Kidney capillary endothelial cell (primary cell): ENCODE measurements around the gene CYP2C9.
"Not testable (repeated sequence)": the region's sequence is repeated elsewhere in the genome, so short reads cannot be mapped to it uniquely, and the experiment has no call there.

ENCODE experiments used
- DNase-seq: peaks from one replicate; pipeline ENCODE4 v3.0.0-alpha.2; 2018; ENCODE audit warnings: low spot score

CYP2C9 gene

DNA sequence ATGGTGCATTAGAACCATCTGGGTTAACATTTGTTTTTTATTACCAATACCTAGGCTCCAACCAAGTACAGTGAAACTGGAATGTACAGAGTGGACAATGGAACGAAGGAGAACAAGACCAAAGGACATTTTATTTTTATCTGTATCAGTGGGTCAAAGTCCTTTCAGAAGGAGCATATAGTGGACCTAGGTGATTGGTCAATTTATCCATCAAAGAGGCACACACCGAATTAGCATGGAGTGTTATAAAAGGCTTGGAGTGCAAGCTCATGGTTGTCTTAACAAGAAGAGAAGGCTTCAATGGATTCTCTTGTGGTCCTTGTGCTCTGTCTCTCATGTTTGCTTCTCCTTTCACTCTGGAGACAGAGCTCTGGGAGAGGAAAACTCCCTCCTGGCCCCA is at the start of gene CYP2C9:
CYP2C9 (plus strand) TSS at position 276 of the 400 bp plus-strand sequence; CDS start at position 301, 25 bp downstream.
- no peak for DNase-seq

GRCh38 chr10:94889123-94889522 is 49.3 kb upstream of the CYP2C9 start:
- DNase-seq, result no peak

- no peak for DNase-seq
Observed at GRCh38 chr10:94890264-94891022, 48.0 kb upstream of the CYP2C9 start.

- DNase-seq, result not testable (repeated sequence)
Observed at GRCh38 chr10:94898414-94898813, 40.0 kb upstream of the CYP2C9 start.

- no peak for DNase-seq
Observed at GRCh38 chr10:94902080-94902479, 36.4 kb upstream of the CYP2C9 start.

- no peak for DNase-seq
Observed at GRCh38 chr10:94902570-94902969, 35.9 kb upstream of the CYP2C9 start.

GRCh38 chr10:94904506-94905148 is 33.8 kb upstream of the CYP2C9 start:
- not testable (repeated sequence) for DNase-seq

GRCh38 chr10:94916423-94916822 is 22.0 kb upstream of the CYP2C9 start:
- DNase-seq, result no peak

DNA sequence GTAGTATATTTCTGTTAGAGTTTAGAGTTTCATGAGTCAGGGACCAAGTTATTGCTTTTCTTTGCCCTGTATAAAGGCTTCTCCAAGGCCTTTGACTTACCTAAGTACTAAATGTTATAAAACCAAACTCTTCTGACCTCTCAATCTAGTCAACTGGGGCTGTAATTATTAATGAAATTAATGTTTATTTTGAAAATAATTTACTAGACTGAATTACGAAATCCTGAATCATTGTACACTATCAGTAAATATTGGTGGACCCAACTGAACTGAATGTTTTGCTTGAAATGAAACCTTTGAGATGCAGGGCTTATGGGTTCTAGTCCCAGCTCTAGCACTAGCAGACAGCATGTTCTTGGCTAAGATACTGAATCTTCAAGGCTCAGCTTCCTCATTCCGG is 1.7 kb upstream of the CYP2C9 start:
- no peak for DNase-seq

DNA sequence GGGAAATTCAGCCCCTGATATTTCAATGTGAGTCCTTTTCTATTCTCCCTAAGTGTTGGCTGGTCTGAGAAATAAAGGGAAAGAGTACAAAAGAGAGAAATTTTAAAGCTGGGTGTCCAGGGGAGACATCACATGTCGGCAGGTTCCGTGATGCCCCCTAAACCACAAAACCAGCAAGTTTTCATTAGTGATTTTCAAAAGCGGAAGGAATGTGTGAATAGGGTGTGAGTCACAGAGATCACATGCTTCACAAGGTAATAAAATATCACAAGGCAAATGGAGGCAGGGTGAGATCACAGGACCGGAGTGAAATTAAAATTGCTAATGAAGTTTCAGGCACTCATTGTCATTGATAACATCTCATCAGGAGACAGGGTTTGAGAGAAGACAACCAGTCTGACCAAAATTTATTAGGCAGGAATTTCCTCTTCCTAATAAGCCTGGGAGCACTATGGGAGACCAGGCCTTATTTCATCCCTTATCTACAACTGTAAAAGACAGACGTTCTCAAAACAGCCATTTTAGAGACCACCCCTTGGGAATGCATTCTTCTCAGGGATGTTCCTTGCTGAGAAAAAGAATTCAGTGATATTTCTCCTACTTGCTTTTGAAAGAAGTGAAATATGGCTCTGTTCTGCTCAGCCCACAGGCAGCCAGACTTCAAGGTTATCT is 5.1 kb downstream of the CYP2C9 start:
- not testable (repeated sequence) for DNase-seq

GRCh38 chr10:94946181-94946580 is 7.7 kb downstream of the CYP2C9 start:
- not testable (repeated sequence) for DNase-seq

DNA sequence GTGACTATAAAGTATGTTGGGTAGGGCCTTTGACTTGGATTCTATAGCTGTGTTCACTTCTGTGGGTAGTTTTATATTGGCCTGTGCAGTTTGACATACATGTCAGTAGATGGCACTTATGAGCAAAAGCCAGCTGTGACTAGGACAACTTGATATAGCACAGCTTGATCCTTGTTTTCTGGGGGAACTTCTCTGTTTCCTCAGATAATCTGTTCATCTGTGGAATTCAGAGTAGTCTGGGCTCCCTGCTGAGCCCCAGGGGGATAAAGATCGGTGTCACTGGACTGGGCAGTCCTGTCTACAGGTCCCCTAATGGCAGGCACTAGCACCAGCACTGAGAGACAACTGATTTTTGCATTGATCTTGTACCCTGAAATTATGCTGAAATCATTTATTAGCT is 25.4 kb downstream of the CYP2C9 start:
- DNase-seq, result peak; percentile 24

DNA sequence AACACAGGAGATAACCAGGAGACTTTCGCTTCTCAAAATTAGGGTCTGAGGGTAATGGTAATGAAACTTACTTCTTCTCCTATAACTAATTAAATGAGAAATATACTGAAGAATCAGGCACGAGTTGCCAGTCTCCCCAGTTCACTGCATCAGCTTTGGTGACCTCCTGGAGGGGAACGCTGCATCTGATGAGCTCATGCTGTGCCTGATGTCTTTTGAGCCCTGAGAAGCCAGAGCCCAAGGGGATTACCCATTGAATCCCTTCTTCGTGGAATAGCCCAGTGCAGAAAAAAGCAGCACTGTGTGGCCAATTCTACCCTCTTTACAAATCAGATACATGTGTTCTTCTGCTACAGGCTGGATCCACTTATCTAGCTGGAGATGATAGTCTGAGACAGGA is 45.1 kb downstream of the CYP2C9 start:
- no peak for DNase-seq

GRCh38 chr10:94989192-94989591 is 50.7 kb downstream of the CYP2C9 start:
- no peak for DNase-seq

DNA sequence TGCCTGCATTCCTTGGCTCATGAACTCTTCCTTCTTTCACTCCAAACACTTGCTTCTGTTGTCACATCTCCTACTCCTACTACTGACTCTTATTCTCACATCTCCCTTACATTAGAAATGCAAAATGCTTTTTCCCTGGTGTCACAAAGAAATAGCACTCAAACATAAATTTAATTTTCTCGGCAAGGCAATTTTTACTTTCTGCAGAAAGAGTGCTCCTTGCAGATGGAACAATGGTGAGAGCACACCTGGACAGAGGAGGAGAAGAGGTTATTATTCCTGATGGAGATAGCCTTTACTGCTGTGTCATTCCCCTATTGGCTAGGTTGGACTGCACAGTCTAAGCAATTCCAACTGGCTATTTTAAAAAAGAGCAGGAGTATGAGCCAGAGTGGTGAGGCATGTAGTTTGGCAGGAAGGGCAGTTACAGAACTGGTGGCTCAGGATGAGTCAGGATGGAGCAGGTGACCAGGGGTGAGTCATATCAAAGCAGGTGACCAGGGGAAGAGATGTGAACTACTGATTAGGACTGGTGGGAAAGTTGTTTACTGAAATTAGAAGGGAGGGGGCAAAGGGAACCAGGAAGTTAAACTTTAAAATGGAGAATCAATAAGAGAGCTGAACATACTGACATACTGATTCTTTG is 52.9 kb downstream of the CYP2C9 start:
- no peak for DNase-seq

DNA sequence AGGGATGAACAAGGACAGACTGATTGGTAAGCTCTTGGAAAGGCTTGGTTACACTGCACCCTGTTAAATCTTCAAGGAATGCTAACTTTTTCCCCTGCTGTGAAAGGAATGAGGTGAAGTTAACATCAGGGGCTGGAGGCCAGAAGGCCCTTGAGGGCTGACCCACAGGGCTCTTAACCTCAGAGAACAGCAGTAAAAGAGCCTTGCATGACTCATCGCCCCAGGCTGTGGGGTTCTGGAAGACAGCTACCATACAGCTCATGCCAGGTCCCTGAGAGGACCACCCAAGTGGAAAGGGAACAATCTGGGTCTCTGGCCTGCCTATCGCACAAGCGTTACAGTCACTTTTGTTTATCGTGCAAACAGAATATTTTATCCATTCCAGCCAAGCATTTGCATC is 54.4 kb downstream of the CYP2C9 start:
- DNase-seq, result no peak

DNA sequence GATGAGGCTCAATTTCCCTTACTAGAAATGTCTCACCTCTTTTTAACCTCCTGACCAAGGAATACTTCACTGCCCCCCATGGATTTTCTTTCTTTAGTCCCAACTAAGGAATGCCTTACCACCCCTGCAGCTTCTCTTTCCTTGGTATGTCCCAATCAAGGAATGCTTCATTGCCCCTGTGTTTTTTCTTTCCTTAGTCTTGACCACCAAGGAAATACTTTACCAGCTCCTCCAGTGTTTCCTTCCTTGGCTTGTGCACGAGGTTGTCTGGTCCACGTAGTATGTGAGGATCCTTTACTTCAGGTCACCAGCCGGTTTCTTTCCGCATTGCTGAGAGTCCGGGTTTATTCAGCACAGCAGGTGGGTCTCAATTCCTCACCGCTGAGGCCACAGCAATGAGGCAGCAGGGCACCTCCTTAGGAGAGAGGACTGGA is 59.3 kb downstream of the CYP2C9 start:
- no peak for DNase-seq

DNA sequence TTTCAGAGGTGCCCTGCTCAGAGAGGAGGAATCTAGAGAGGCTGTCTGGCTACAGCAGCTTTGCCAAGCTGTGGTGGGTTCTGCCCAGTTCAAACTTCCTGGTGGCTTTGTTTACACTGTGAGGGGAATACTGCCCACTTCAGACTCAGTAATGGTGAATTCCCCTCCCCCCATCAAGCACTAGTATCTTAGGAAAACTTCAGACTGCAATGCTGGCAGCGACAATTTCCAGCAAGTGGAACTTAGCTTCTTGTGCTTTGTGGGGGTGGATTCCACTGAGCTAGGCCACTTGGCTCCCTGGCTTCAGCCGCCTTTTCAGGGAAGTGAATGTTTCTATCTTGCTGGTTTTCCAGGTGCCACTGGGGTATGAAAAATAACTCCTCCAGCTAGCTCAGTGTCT is 88.0 kb downstream of the CYP2C9 start:
- DNase-seq, result no peak

GRCh38 chr10:95031656-95032055 is 93.2 kb downstream of the CYP2C9 start:
- DNase-seq, result no peak

DNA sequence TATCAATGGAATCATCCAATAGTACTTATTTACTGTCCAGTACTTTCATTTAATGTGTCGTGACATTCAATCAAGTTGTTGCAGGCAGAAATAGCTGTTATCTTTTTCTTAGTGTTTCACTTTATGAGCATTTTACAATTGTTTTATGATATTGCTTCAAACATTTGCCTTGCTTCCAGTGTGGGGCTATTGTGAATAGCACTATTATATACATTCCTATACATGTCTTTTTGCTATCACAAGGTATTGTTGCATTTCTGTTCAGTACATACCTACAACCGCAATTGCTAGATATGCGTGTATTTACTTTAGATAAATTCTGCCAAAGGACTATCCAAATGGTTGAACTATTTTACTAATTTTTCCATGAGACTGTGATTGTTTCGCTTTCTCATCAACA is 95.9 kb downstream of the CYP2C9 start:
- no peak for DNase-seq

DNA sequence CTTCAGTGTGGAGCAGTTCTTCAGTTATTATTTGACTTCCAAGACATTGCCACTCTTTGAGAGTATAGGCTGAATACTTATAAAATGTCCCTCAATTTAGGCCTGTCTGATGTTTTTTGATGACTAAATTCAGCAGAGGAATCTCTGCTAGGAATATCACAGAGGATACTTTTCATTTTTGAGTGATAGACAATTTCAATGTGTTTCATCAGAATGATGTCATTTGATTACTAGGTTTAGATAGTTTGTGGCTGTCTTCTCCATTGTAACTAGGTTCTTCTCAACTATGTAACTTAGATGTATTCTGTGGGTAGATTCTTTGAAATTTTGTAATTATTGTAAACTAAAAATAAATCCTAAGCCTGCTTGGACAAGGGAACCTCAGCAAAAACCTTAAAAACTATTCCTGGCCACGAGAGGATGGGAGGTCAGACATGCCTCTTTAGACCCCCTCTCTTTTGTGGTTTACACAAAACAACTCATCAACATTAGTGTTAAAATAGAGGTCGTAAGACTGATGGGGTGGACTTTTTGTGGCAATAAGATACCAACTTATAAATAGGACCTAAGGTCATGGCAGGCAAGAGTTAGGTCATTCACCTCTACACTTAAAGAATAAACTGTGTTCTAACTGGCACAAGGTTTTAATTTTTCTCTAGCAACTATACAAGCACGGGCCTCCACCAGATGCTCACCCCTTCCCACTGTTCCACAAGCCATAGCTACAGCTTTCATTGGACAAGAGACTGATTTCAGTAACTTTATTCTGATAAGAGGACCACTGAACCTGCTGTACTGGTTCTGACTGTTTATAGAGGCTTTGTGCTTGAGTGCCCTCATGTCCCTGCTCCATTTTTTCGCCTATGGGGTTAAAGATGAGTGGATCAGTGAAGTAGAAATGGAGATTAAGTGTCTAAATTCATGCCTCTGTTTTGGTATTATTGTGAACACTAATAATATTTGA is 97.2 kb downstream of the CYP2C9 start:
- DNase-seq, result no peak
